HFFc6 (cell line): ENCODE results near the gene IGFBPL1. TPM values are rescaled to one million over a fixed set of nuclear protein-coding genes. Genes with fewer than 3 reads are reported as not detected.
"Not testable (repeated sequence)": the region's sequence is repeated elsewhere in the genome, so short reads cannot be mapped to it uniquely, and the experiment has no call there.

ENCODE experiments used
- DNase-seq: peaks from one replicate; pipeline ENCODE4 v3.0.0-alpha.2; 2018
- H3K27ac Mint-ChIP-seq: 2 replicates; pipeline ENCODE4 v1.8.0; 2020; ENCODE audit warnings: mild to moderate bottlenecking, mixed read lengths
- H3K27me3 Mint-ChIP-seq: 2 replicates; pipeline ENCODE4 v1.8.0; 2021; ENCODE audit warnings: mild to moderate bottlenecking, moderate library complexity, mixed read lengths; ENCODE audit not compliant: insufficient read depth
- H3K36me3 Mint-ChIP-seq: 2 replicates; pipeline ENCODE4 v1.8.0; 2021; ENCODE audit warnings: low read depth, mixed read lengths
- H3K4me1 Mint-ChIP-seq: 2 replicates; pipeline ENCODE4 v1.8.0; 2020; ENCODE audit warnings: low read depth, mixed read lengths
- H3K4me3 Mint-ChIP-seq: 2 replicates; pipeline ENCODE4 v1.8.0; 2020; ENCODE audit warnings: mild to moderate bottlenecking, moderate library complexity, mixed read lengths
- H3K9me3 Mint-ChIP-seq: 2 replicates; pipeline ENCODE4 v1.8.0; 2020; ENCODE audit warnings: mild to moderate bottlenecking, mixed read lengths
- CTCF ChIP-seq: fragments of 200-600 bp; sonication (generic); IDR thresholded peaks from 2 replicates; pipeline ENCODE4 v1.5.0; 2021; ENCODE audit warnings: antibody characterized with exemption, mild to moderate bottlenecking
- total RNA-seq, 6 experiments: library from RNA; stranded (reverse); fragmentation: NEBNext Ultra II Directional; extraction: Animal tissue kit (Norgen Biotek cat#: 25700); gene quantifications; 2 replicates in 1 of 6; 3 replicates in 5 of 6; pipeline ENCODE4 v1.2.3, GENCODE V29; 2021

Gene IGFBPL1
- total RNA-seq, 6 experiments from 2014 or later: not detected

DNA sequence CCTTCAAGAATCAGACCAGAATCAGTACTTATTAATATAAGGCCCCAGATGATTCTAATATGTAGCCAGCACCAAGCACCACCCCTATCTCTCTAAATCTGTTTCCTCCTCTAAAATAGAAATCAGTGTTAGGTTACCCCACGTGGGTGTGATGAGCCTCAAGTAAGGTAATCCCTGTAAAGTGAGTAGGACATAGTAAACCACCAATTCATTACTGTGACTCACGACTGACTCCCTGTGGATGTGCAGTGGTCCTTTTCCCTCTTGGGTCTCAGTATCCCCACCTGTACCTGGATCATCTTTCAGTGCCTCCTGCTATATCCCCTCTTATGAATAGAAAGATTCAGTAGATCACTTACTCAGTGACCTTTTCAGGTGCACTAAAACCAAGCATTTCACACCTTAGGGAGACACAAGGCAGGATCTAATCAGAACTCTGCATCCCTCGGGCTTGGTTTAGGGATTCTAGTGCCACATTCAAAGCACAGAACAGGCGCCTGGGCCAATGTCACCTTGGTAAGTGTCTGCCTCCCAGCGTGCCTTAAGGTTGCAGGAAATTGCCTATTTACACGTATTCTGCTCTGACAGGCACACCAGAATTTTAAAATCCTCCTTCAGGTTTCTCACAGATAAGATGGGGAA lies 43.9 kb downstream of the IGFBPL1 start:
- DNase-seq: no peak
- peaks cover 6% of the 10 kb centered on the region for H3K9me3 Mint-ChIP-seq
- no peaks in the 10 kb centered on the region for H3K36me3 Mint-ChIP-seq
- peaks cover 43% of the 10 kb centered on the region for H3K4me1 Mint-ChIP-seq
- H3K27ac Mint-ChIP-seq: no peak overlapping the region
- H3K27me3 Mint-ChIP-seq: peaks cover 4% of the 10 kb centered on the region
- no peak overlapping the region for H3K4me3 Mint-ChIP-seq
- TF ChIP-seq CTCF: no peak

GRCh38 chr9:38377336-38378083 lies 46.7 kb downstream of the IGFBPL1 start:
- H3K27ac Mint-ChIP-seq, DNase-seq, H3K4me3 Mint-ChIP-seq, H3K36me3 Mint-ChIP-seq, H3K9me3 Mint-ChIP-seq: not testable (repeated sequence)
- Mint-ChIP-seq H3K27me3 (peaks cover 17% of the 10 kb centered on the region), H3K4me1 (peaks cover 17% of the 10 kb centered on the region)

DNA sequence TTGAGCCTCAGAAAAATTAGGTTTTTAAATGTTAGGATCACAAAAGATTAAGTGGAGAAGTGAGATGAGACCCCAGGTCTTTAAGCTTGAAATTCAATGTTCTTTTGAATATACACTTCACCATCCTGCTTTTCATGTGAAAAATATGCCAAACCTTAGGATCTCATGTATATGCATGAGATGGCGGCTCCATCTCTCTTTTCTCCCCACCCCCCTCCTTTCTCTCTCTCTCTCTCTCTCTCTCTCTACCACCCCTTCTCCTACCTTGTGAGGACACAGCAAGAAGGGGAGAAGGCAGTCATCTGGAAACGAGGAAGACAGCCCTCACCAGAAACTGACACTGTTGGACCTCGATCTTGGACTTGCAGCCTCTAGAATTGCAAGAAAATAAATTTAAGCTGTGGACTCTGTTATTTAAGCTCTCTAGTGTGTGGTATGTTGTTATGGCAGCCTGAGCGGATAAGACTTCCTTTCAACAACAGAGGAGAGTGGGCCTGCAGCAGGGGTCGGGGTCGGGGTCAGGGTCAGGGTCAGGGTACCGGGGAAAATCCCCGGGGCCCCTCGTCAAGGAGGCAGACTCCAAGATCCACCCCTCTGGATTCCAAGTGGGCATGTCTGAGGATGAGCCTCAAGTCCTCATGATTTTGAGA lies 48.1 kb downstream of the IGFBPL1 start:
- H3K9me3 Mint-ChIP-seq: no peaks in the 10 kb centered on the region
- peaks cover 17% of the 10 kb centered on the region for H3K27me3 Mint-ChIP-seq
- peaks cover 13% of the 10 kb centered on the region for H3K4me1 Mint-ChIP-seq
- DNase-seq: no peak
- no peak for TF ChIP-seq CTCF
- H3K27ac Mint-ChIP-seq: no peak overlapping the region
- H3K4me3 Mint-ChIP-seq: no peak overlapping the region
- no peaks in the 10 kb centered on the region for H3K36me3 Mint-ChIP-seq

- no peak for TF ChIP-seq CTCF
- no peaks in the 10 kb centered on the region for H3K36me3 Mint-ChIP-seq
- H3K27ac Mint-ChIP-seq: no peak overlapping the region
- H3K4me1 Mint-ChIP-seq: peaks cover 7% of the 10 kb centered on the region
- no peak overlapping the region for H3K4me3 Mint-ChIP-seq
- H3K27me3 Mint-ChIP-seq: peaks cover 20% of the 10 kb centered on the region
- H3K9me3 Mint-ChIP-seq: no peaks in the 10 kb centered on the region
- no peak for DNase-seq
These were observed 48.7 kb downstream of the IGFBPL1 start for GRCh38 chr9:38375572-38375963.

DNA sequence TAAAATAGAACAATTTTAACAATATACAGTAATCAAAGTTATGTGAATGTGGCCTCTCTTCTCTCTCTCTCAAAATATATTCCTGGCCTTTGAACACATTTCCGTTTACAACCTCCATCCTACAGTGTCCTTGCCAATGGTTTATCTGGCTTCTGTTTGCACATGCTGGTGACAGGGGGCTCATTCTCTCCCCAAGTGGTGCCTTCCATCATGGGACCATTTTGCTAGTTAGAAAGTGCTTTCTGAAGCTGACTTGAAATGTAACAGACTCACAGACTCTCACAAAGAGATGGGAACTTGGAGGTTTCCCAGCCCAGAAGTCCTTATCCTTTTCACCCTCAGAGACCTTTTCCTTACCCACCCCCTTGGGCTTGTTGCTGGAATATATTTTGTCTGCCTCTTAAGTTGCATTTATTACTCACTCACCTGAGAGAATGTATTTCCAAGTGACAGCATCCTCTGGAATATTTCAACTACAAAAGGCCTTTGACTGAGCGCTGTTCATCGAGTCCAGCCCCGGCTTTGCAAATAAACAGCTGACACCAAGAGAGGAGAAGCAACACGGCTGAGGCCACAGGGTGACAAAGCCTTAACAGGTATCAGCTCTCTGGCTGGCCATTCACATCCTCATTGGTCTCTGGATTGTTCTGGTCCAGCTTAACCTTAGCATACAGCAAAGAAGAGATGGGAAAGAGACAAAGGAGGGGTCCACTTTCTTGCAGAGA lies 49.2 kb downstream of the IGFBPL1 start:
- no peak for DNase-seq
- Mint-ChIP-seq H3K27ac (no peak overlapping the region), H3K4me1 (peaks cover 2% of the 10 kb centered on the region), H3K27me3 (peaks cover 22% of the 10 kb centered on the region), H3K4me3 (no peak overlapping the region), H3K9me3 (no peaks in the 10 kb centered on the region), H3K36me3 (no peaks in the 10 kb centered on the region)
- TF ChIP-seq CTCF: no peak
